CD8-positive, alpha-beta memory T cell (primary cell): ENCODE results near the gene USP54. TPM values are rescaled to one million over a fixed set of nuclear protein-coding genes. Genes with fewer than 3 reads are reported as not detected.
"Not testable (repeated sequence)": the region's sequence is repeated elsewhere in the genome, so short reads cannot be mapped to it uniquely, and the experiment has no call there.

Experiments
- CTCF ChIA-PET: fragments of 350-600 bp; sonication (Branson Sonifier 250); formaldehyde crosslinking; loops from one replicate; lab custom pipeline; 2021; ENCODE audit warnings: antibody characterized with exemption; lab: Charles Lee
- POLR2A ChIA-PET: fragments of 350-600 bp; sonication (Branson Sonifier 250); formaldehyde crosslinking; loops from one replicate; lab custom pipeline; 2021; ENCODE audit warnings: antibody characterized with exemption; lab: Charles Lee
- DNase-seq, 5 donors: peaks; one replicate each; pipeline versions ENCODE4 v3.0.0 to v3.0.0-alpha.2; 2020 to 2022; ENCODE audit warnings: mixed read lengths in 1 of 5
- H3K27ac ChIP-seq: one replicate; pipeline ENCODE4 v1.7.0; 2013; ENCODE audit warnings: low read depth, mild to moderate bottlenecking, low read length, moderate library complexity
- H3K27me3 ChIP-seq: 2 replicates; pipeline ENCODE4 v1.7.0; 2013; ENCODE audit warnings: low read length, mild to moderate bottlenecking; ENCODE audit not compliant: insufficient read depth, poor library complexity, severe bottlenecking
- H3K36me3 ChIP-seq: 2 replicates; pipeline ENCODE4 v1.7.0; 2013; ENCODE audit warnings: mild to moderate bottlenecking, low read length, moderate library complexity; ENCODE audit not compliant: insufficient read depth
- H3K4me1 ChIP-seq: 2 replicates; pipeline ENCODE4 v1.7.0; 2013; ENCODE audit warnings: mild to moderate bottlenecking, low read length, moderate library complexity; ENCODE audit not compliant: insufficient read depth
- H3K4me3 ChIP-seq: 2 replicates; pipeline ENCODE4 v1.7.0; 2013; ENCODE audit warnings: mild to moderate bottlenecking, low read length
- H3K9me3 ChIP-seq: 2 replicates; pipeline ENCODE4 v1.7.0; 2013; ENCODE audit warnings: mild to moderate bottlenecking, low read length
- H3K27ac Mint-ChIP-seq, 8 donors: one replicate each; pipeline ENCODE4 v1.8.0; 2020 to 2021; ENCODE audit warnings: mixed read lengths in 8 of 8, mild to moderate bottlenecking in 6 of 8, inconsistent platforms in 3 of 8, moderate library complexity in 3 of 8
- H3K27me3 Mint-ChIP-seq, 2 donors: one replicate each; pipeline ENCODE4 v1.8.0; 2020 to 2021; ENCODE audit warnings: mixed read lengths in 2 of 2, mild to moderate bottlenecking in 1 of 2, moderate library complexity in 1 of 2
- H3K36me3 Mint-ChIP-seq, 3 donors: one replicate each; pipeline ENCODE4 v1.8.0; 2020 to 2021; ENCODE audit warnings: mixed read lengths in 3 of 3, inconsistent platforms in 1 of 3, mild to moderate bottlenecking in 1 of 3
- H3K4me1 Mint-ChIP-seq, 3 donors: one replicate each; pipeline ENCODE4 v1.8.0; 2020 to 2021; ENCODE audit warnings: mixed read lengths in 3 of 3, inconsistent platforms in 1 of 3, mild to moderate bottlenecking in 1 of 3
- H3K4me3 Mint-ChIP-seq, 7 donors: one replicate each; pipeline ENCODE4 v1.8.0; 2020 to 2021; ENCODE audit warnings: mixed read lengths in 7 of 7, mild to moderate bottlenecking in 6 of 7, moderate library complexity in 4 of 7, inconsistent platforms in 2 of 7
- H3K9me3 Mint-ChIP-seq, 5 donors: one replicate each; pipeline ENCODE4 v1.8.0; 2020 to 2022; ENCODE audit warnings: mixed read lengths in 5 of 5, mild to moderate bottlenecking in 3 of 5, moderate library complexity in 2 of 5, inconsistent platforms in 1 of 5
- polyA plus RNA-seq: library from polyadenylated mRNA; unstranded; fragments of 300-500 nt; fragmentation: Illumina TruSeq; gene quantifications from one replicate; pipeline ENCODE4 v1.2.3, GENCODE V29; 2021
- total RNA-seq, 2 experiments: library from RNA; stranded (reverse); gene quantifications; one replicate each; pipeline ENCODE4 v1.2.3, GENCODE V29; 2021

Gene USP54
- total and polyA plus RNA-seq, 3 experiments from 2014 or later: 1.5 to 11.9 (median 10.5) TPM

- Mint-ChIP-seq H3K9me3 (no peaks in the 10 kb centered on the region), H3K4me3 (peak overlapping the region; percentile 41 to 98 (median 53)), H3K27ac (peak overlapping the region in 7 of 8 donors; percentile 20 to 74 (median 42)), H3K4me1 (peaks cover 15 to 29% (median 21%) of the 10 kb centered on the region in 3 donors), H3K27me3 (no peaks in the 10 kb centered on the region), H3K36me3 (peaks cover 0 to 10% (median 0%) of the 10 kb centered on the region in 3 donors)
- DNase-seq: no peak
- H3K4me3 ChIP-seq: no peak overlapping the region
- H3K27ac ChIP-seq: no peak overlapping the region
- H3K4me1 ChIP-seq: peaks cover 6% of the 10 kb centered on the region
- no peaks in the 10 kb centered on the region for H3K36me3 ChIP-seq
- CTCF ChIA-PET: interaction anchor here (1.0 kb wide), 1 partner anchor 18 kb away, joined by 4 read pairs; no protein-coding TSS in a partner anchor
- H3K27me3 ChIP-seq: no peaks in the 10 kb centered on the region
- POLR2A ChIA-PET: interaction anchor here (0.8 kb wide), 1 partner anchor 214 kb away, joined by 3 read pairs; no protein-coding TSS in a partner anchor
- H3K9me3 ChIP-seq: no peaks in the 10 kb centered on the region
Observed at GRCh38 chr10:73627300-73627699, 36.2 kb upstream of the USP54 start.

GRCh38 chr10:73625884-73626752 lies 35.0 kb upstream of the USP54 start:
- Mint-ChIP-seq H3K36me3 (peaks cover 0 to 10% (median 0%) of the 10 kb centered on the region in 3 donors), H3K27ac (peak overlapping the region; percentile 88 to 99 (median 96)), H3K4me3 (peak overlapping the region; percentile 91 to 98 (median 96)), H3K27me3 (no peaks in the 10 kb centered on the region), H3K4me1 (peaks cover 15 to 29% (median 21%) of the 10 kb centered on the region in 3 donors), H3K9me3 (no peaks in the 10 kb centered on the region)
- no peaks in the 10 kb centered on the region for H3K9me3 ChIP-seq
- H3K27me3 ChIP-seq: no peaks in the 10 kb centered on the region
- H3K4me1 ChIP-seq: peaks cover 6% of the 10 kb centered on the region
- peak; percentile 88 to 97 (median 92) for DNase-seq
- peak overlapping the region; percentile 86 for H3K27ac ChIP-seq
- POLR2A ChIA-PET: interaction anchor here (0.6 to 2.3 kb wide), 5 partner anchors 118 to 379 kb away, joined by 3 to 12 read pairs (median 3); partner anchors contain the start of genes PPP3CB and SEC24C
- peak overlapping the region; percentile 81 for H3K4me3 ChIP-seq
- H3K36me3 ChIP-seq: no peaks in the 10 kb centered on the region
- CTCF ChIA-PET: interaction anchor here (0.7 kb wide), 1 partner anchor 17 kb away, joined by 3 read pairs; no protein-coding TSS in a partner anchor

- Mint-ChIP-seq H3K4me3 (peak overlapping the region; percentile 91 to 98 (median 96)), H3K9me3 (no peaks in the 10 kb centered on the region), H3K36me3 (peaks cover 0 to 10% (median 0%) of the 10 kb centered on the region in 3 donors), H3K27ac (peak overlapping the region; percentile 88 to 98 (median 96)), H3K4me1 (peaks cover 15 to 29% (median 21%) of the 10 kb centered on the region in 3 donors), H3K27me3 (no peaks in the 10 kb centered on the region)
- Histone ChIP-seq H3K9me3 (no peaks in the 10 kb centered on the region), H3K27me3 (no peaks in the 10 kb centered on the region), H3K36me3 (no peaks in the 10 kb centered on the region), H3K4me1 (peaks cover 6% of the 10 kb centered on the region), H3K4me3 (peak overlapping the region; percentile 81), H3K27ac (peak overlapping the region; percentile 86)
- ChIA-PET POLR2A (interaction anchor here (0.7 to 2.3 kb wide), 3 partner anchors 119 to 267 kb away, joined by 3 to 12 read pairs (median 4); partner anchors contain the start of genes PPP3CB and SEC24C), CTCF (interaction anchor here (0.7 kb wide), 2 partner anchors 18 to 19 kb away, joined by 3 read pairs; no protein-coding TSS in a partner anchor)
- DNase-seq: peak in 1 of 5 donors; percentile 33
Observed at GRCh38 chr10:73625004-73625883, 34.1 kb upstream of the USP54 start.

- Mint-ChIP-seq H3K27me3 (no peaks in the 10 kb centered on the region), H3K9me3 (no peaks in the 10 kb centered on the region), H3K4me1 (peaks cover 15 to 29% (median 21%) of the 10 kb centered on the region in 3 donors), H3K4me3 (peak overlapping the region in 1 of 7 donors; percentile 63), H3K36me3 (peaks cover 0 to 10% (median 0%) of the 10 kb centered on the region in 3 donors), H3K27ac (peak overlapping the region in 4 of 8 donors; percentile 40 to 72 (median 53))
- no peaks in the 10 kb centered on the region for H3K27me3 ChIP-seq
- CTCF ChIA-PET: interaction anchor here (1.7 kb wide), 1 partner anchor 94 kb away, joined by 4 read pairs; no protein-coding TSS in a partner anchor
- POLR2A ChIA-PET: interaction anchor here (0.6 kb wide), 1 partner anchor 128 kb away, joined by 3 read pairs; no protein-coding TSS in a partner anchor
- H3K36me3 ChIP-seq: no peaks in the 10 kb centered on the region
- H3K4me3 ChIP-seq: no peak overlapping the region
- H3K9me3 ChIP-seq: no peaks in the 10 kb centered on the region
- no peak for DNase-seq
- H3K4me1 ChIP-seq: peaks cover 6% of the 10 kb centered on the region
- H3K27ac ChIP-seq: no peak overlapping the region
Observed at GRCh38 chr10:73623056-73623455, 31.9 kb upstream of the USP54 start.

- CTCF ChIA-PET, H3K4me3 ChIP-seq, POLR2A ChIA-PET, DNase-seq, H3K9me3 ChIP-seq, H3K36me3 Mint-ChIP-seq, H3K4me3 Mint-ChIP-seq, H3K36me3 ChIP-seq, H3K27me3 Mint-ChIP-seq, H3K9me3 Mint-ChIP-seq, H3K27ac Mint-ChIP-seq, H3K27me3 ChIP-seq, H3K4me1 ChIP-seq, H3K27ac ChIP-seq: not testable (repeated sequence)
- peaks cover 9 to 14% (median 12%) of the 10 kb centered on the region in 3 donors for H3K4me1 Mint-ChIP-seq
Observed at GRCh38 chr10:73620974-73621373, 29.8 kb upstream of the USP54 start.

GRCh38 chr10:73617143-73617542 lies 26.0 kb upstream of the USP54 start:
- H3K36me3 ChIP-seq, H3K4me3 Mint-ChIP-seq, H3K4me1 Mint-ChIP-seq, DNase-seq, H3K27ac Mint-ChIP-seq, H3K27me3 Mint-ChIP-seq, H3K36me3 Mint-ChIP-seq, H3K27ac ChIP-seq, POLR2A ChIA-PET, H3K9me3 ChIP-seq, H3K27me3 ChIP-seq, H3K4me1 ChIP-seq, H3K4me3 ChIP-seq, H3K9me3 Mint-ChIP-seq: not testable (repeated sequence)
- CTCF ChIA-PET: interaction anchor here (0.6 to 1.1 kb wide), 2 partner anchors 14 to 136 kb away, joined by 3 read pairs; no protein-coding TSS in a partner anchor

DNA sequence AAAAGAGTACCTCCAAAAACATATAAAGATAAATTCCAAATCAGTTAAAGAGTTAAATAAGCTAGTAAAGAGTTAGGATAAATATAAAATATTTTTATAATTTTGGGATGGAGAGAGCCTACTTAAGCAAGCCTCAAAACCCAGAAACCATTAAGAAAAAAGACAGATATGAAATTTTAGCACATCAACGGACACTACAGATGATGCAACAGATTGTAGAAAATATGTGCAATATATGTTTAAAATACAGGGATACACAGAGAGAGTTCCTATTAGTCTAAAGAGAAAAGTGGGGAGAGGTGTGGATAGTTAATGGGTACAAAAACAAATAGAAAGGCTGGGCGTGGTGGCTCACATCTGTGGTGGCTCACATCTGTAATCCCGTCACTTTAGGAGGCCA lies 23.6 kb upstream of the USP54 start:
- Mint-ChIP-seq H3K36me3 (peaks cover 0 to 2% (median 0%) of the 10 kb centered on the region in 3 donors), H3K9me3 (no peaks in the 10 kb centered on the region), H3K27me3 (no peaks in the 10 kb centered on the region), H3K27ac (no peak overlapping the region), H3K4me1 (no peaks in the 10 kb centered on the region), H3K4me3 (no peak overlapping the region)
- H3K27ac ChIP-seq: no peak overlapping the region
- no peaks in the 10 kb centered on the region for H3K9me3 ChIP-seq
- ChIA-PET POLR2A (interaction anchor here (0.7 kb wide), 1 partner anchor 114 kb away, joined by 9 read pairs; no protein-coding TSS in a partner anchor), CTCF (no interaction called here)
- no peaks in the 10 kb centered on the region for H3K36me3 ChIP-seq
- H3K27me3 ChIP-seq: no peaks in the 10 kb centered on the region
- no peaks in the 10 kb centered on the region for H3K4me1 ChIP-seq
- H3K4me3 ChIP-seq: no peak overlapping the region
- no peak for DNase-seq
